ENCODE measurements around the gene GRSF1.

GRCh38 chr4:70844180-70844579, 4.5 kb upstream of the GRSF1 start:
- TF ChIP-seq TAF1 (IDR thresholded peaks at IDR 0.05; ENCODE audit: low read depth, low read length) (no peak), POLR2AphosphoS5 (IDR thresholded peaks at IDR 0.05; ENCODE audit: low read depth, low read length) (no peak), POLR2A (IDR thresholded peaks at IDR 0.05; ENCODE audit: low read depth, low read length) (no peak), SPI1 (IDR thresholded peaks at IDR 0.05; ENCODE audit: low read depth, low read length) (no peak)
